HG03025 (cell line): Measurements from ENCODE around the gene SNUPN.
A peak's percentile ranks its signal among the peaks of the same experiment; 100 is the strongest.

Source experiments
- ATAC-seq: cut with Tn5 transposase; IDR thresholded peaks from one replicate; pipeline ENCODE4 v1.9.1; 2021; ENCODE audit warnings: mild to moderate bottlenecking, moderate library complexity; ENCODE audit not compliant: unreplicated experiment, low FRiP score

Gene SNUPN

GRCh38 chr15:75654201-75654907 lies 28.8 kb upstream of the SNUPN start:
- ATAC-seq, result no peak

DNA sequence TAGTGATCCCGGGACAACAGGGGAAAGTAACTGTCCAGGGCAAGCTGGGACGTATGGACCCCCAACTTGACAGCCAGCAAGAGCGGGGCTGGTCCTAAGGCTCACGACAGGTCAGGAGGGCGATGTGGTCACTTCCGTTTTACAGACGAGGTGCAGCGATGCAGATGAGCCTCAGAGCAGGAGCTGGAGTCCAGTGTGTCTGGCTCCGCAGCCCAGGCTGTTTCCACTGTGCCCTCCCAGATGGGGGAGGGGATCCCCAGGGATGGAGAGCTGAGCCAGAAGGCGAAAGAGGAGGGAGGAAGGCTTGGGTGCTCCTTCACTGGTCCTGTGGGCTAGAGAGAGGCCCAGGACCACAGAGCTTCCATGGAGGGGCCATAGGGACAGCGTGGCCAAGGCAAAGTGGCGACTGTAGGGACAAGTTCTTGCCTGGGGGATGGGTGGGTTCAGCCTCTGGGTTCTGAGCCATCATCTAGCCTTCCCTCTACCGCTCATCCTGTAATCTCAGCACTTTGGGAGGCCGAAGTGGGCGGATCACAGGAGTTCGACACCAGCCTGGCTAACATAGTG lies 27.9 kb upstream of the SNUPN start:
- no peak for ATAC-seq

DNA sequence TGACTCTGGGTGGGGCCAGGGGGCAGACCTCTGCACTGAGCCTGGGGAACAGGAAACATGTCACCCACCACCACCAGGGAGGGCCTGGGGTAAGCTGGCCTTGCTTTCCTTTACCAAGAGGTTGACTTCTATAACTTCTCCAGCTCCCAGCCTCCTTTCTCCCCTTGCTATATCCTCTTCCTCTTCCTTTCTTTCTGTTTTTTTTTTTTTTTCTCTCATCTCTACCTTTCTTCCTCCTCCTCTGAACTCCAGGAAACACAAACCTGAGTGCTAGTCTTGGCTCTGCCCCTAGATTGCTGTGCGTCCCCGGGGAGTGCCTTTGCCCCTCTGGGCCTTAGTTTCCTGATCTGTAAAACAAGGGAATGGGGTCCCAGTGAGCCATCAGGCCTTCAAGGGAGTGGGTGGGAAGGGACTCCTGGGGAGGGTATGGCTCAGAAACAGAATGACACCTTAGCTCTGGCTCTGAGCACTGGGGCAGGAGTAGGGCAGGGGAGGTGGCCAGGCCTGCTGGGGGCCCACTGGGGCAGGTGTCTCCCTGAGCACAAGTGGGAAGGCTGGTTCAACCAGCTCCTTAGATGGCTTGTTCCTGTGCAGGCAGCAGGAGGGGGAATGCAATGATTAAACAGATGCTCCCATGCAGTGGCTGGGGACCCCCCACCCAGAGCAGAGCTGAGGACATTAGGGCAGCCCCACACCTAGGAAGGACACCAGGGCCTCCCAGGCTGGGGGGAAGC lies 26.5 kb upstream of the SNUPN start:
- ATAC-seq, result no peak

DNA sequence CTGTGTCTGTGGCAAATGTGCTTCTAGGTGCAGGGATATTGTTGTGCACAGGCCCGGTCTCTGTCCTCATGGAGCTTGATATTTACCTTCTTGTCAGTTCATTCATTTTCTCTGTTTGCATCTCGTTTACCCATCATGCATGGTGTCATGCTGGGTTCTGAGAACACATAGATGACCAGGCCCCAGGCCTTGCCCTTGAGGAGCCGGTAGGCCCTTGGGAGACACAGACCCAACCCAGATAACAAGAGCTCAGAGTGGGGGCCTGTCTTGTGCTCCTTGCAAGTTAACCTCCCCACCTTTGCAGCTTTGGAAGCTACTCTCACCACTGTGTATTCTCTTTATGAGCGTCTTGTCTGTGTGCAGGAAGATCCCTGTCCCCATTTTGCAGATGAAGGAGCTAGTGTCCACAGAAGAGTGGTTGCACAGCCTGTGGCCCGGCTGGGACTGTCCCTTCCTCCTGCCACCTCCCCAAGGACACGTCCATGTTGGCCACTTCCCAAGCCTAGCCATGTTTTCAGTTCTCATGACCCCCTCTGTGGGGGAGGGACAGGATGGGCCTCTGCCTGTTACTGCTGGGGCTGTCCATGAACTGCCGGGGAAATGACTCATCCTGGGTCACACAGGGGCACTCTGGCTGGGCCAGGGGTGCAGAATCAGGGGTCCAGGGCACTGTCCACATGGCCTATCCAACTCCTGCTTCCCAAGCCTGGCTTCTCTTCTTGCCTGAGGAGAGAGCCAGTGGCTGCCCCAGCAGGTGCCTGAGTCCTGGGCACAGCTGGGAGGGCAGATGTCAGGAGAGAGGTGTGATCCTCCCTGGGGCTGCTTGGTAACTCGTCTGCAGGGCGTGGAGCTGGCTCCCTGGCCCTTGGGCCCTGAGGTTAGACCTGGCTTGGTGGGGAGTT lies 25.6 kb upstream of the SNUPN start:
- ATAC-seq, result no peak

DNA sequence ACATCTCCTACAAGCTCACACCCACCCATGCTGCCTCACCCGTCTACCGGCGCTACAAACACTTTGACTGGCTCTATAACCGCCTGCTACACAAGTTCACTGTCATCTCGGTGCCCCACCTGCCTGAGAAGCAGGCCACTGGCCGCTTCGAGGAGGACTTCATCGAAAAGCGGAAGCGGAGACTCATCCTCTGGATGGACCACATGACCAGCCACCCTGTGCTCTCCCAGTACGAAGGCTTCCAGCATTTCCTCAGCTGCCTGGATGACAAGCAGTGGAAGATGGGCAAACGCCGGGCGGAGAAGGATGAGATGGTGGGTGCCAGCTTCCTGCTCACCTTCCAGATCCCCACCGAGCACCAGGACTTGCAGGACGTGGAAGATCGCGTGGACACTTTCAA lies 24.3 kb upstream of the SNUPN start:
- ATAC-seq, result no peak

GRCh38 chr15:75649045-75649761 lies 23.7 kb upstream of the SNUPN start:
- ATAC-seq, result no peak

DNA sequence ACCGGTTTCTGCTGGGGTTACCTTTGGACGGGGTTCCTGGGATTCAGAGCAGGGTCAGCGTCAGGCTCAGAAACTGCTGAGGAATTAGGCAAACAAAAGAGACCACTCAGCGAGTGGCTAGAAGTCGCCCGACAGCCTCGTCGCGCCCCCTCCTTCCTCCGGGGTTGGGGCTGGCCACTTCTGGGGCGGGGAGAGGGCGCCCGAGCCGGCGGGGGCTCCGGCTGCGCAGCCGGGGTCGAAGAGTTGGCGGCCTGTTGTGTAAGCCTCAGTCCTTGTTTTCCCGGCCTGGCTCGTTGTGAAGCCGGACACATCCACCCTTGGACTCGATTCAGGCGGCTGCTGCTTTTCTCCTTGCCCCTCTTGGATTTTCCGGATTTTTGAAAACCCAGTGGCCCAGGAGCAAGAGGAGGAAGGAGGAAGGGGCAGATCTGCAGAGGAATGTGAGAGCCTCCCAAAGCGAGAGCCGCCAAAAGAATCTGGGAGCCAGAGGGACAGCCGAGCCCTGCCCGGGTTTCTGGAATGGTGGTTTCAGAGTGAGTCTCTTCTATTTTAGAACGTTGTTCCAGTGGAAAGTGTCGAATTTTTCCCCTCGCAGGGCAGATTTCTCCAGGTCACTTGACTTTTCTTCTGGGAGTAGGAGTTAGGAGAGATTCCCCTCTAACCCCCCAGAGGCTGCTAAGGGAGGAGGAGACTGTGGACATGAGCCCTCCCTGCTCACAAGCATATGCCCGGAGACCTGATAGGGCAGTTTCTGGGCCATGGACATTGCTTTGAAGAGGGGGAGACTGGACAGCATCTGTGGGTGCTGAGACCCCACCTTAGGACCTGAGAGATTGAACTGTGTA lies 22.9 kb upstream of the SNUPN start:
- no peak for ATAC-seq

DNA sequence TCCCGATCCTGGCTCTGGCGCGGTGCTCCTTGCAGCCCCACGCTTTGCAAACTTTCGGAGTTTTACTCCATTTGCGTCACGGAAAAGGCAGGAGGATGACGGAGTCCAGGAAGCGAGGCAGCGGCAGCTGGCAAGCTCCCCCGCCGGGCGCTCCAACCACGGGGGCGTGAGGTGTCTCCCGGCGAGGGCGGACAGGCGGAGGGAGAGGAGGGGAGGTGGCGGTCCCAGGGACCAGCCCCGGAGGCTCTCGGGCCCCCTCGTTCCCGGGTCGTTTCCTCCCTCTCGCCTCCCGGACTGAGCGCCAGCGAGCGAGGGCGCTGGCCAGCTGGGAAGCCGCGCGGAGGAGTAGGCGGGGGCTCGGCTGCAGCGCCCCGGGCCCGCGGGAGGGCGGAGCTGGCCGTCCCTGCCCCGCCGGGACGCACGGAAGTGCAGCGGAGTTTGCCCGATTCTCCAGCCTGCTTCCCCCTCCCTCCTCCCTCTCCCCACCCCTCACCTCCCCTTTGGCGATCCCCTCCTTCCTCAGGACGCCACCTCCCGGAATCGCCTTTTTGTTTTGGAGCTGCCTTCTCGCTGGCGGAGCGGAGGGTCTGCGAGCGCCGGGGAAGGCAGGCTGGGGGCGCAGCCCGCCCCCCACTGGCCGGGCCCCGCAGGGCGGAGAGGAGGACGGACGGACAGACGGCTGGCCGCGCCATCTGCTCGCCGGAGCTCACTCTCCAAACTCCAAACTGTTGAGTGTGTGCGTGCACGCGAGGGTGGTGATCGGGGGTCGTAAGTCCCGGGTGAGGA lies 22.0 kb upstream of the SNUPN start, which contains the start of gene SNX33:
Gene SNX33 (plus strand): TSS at position 543 of the 786 bp plus-strand sequence. CDS start 1,191 bp downstream, outside the sequence.
- ATAC-seq, result no peak

GRCh38 chr15:75646944-75647364 lies 21.4 kb upstream of the SNUPN start:
- no peak for ATAC-seq

- no peak for ATAC-seq
Observed at GRCh38 chr15:75646112-75646943, 20.8 kb upstream of the SNUPN start.

DNA sequence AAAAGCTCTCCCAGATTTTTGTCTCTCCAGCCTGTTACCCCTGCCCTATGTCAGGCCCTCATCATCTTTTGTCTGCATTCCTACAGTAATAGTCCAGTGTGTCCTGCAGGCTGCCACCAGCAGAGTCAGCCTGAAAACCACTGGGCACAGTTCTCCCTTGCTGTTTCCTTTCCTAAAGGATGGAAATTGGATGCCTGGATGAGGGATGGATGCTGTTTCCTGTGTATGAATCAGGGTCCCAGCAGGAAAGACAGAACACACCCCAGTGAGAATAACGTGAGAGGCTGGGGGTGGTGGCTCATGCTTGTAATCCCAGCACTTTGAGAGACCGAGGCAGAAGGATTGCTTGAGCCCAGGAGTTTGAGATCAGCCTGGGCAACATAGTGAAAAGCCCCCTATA lies 18.9 kb upstream of the SNUPN start:
- no peak for ATAC-seq

GRCh38 chr15:75641603-75642002 lies 16.1 kb upstream of the SNUPN start:
- no peak for ATAC-seq

DNA sequence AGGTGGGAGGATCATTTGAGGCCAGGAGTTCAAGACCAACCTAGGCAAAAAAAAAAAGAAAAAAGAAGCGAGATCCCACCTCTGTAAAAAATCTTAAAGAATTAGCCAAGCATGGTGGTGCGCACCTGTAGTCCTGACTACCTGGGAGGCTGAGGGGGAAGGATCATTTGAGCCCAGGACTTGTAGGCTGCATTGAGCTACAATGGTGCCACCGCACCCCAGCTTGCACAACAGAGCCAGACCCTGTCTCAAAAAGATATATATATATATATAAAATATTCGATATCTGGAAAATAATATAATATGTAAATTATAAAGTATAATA lies 15.6 kb upstream of the SNUPN start:
- no peak for ATAC-seq

- ATAC-seq, result peak; percentile 37
Observed at GRCh38 chr15:75640483-75641178, 15.1 kb upstream of the SNUPN start.

DNA sequence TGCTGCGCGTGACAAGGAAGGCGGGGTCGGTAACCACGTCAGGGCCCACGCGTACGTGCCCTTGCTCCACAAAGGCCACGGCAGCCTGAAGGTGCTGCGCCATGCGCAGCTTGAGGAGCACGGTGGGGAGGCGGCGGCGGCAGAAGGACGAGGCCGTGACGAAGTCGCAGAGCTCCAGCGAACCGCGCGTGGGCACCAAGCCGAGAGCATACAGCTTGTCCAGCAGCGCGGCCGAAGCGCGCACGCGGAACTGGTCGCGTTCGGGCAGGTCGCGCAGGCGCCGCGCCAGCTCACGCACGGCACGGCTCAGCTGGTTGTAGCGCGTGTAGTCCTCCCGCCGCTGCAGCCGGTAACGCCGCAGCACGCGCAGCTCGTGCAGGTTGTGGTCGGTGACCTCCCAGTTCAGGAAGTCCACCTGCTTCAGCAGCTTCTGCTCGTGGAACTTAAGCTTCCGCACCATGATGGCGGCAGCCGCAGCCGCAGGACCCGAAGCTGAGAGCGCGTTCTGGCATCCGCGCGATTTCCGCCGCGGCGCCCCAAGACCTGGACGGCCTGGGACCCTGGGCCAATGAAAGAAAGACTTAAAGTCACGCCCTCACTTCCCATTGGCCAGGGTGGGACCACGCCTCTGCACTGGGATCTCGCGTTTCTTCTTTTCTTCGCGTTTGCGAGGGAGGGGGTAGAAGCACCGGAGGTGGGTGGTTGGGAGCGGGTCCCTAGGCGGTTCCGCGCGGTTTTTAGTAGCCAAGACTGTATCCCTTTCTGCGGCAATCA lies 14.4 kb upstream of the SNUPN start, which contains the start of gene IMP3:
Gene IMP3 (minus strand): TSS at position 516 of the 774 bp plus-strand sequence. CDS start 56 bp downstream, at position 460.
- ATAC-seq, result peak; percentile 88

GRCh38 chr15:75639191-75639708 lies 13.7 kb upstream of the SNUPN start:
- no peak for ATAC-seq
